Mucosa of gallbladder (tissue), 1 donor: ENCODE data around the gene HLA-F. TPM values are rescaled to one million over a fixed set of nuclear protein-coding genes. Genes with fewer than 3 reads are reported as not detected.
A peak's percentile ranks its signal among the peaks of the same experiment; 100 is the strongest.

Source experiments
- DNase-seq: peaks from one replicate; pipeline ENCODE4 v3.0.0-alpha.2; 2020; ENCODE audit warnings: low spot score
- total RNA-seq: library from RNA; stranded (reverse); gene quantifications from one replicate; pipeline ENCODE4 v1.2.1, GENCODE V29; 2021
- donor health status: DM: no; HTN: no; CAD: no.

The HLA-F gene
- 87.3 TPM for total RNA-seq

DNA sequence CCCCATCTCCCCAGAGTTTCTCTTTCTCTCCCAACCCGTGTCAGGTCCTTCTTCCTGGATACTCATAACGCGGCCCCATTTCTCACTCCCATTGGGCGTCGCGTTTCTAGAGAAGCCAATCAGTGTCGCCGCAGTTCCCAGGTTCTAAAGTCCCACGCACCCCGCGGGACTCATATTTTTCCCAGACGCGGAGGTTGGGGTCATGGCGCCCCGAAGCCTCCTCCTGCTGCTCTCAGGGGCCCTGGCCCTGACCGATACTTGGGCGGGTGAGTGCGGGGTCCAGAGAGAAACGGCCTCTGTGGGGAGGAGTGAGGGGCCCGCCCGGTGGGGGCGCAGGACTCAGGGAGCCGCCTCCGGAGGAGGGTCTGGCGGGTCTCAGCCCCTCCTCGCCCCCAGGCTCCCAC, at the start of gene HLA-F:
HLA-F (plus strand) TSS at position 173 of the 404 bp plus-strand sequence; CDS start at position 203, 30 bp downstream.
- peak; percentile 92 for DNase-seq

GRCh38 chr6:29674008-29674407, 49.2 kb upstream of the HLA-F start:
- no peak for DNase-seq

- no peak for DNase-seq
These were observed 47.7 kb upstream of the HLA-F start for GRCh38 chr6:29675561-29675960.

- DNase-seq, result peak; percentile 12
These were observed 46.1 kb upstream of the HLA-F start for GRCh38 chr6:29676981-29677601.

- no peak for DNase-seq
These were observed 45.1 kb upstream of the HLA-F start for GRCh38 chr6:29678114-29678513.

DNA sequence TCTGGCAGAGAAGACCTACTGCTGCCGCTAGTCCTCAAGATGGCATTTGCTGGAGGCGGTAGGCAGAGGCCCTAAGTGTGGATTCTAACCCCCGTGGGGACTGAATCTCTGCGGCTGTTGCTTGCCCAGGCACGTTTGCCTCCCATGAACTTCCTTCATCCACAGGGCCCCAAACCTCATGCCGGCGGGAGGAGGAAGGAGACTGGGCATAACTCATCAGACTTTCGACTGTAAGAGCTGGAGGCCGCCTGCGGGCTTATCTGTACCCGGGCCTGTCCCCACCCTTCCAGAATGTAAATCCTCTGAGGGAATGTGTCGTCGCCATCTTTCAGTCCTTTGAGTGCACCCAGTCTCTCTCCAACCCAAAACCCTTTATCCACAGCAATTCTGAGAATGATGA, 43.3 kb upstream of the HLA-F start:
- no peak for DNase-seq

DNA sequence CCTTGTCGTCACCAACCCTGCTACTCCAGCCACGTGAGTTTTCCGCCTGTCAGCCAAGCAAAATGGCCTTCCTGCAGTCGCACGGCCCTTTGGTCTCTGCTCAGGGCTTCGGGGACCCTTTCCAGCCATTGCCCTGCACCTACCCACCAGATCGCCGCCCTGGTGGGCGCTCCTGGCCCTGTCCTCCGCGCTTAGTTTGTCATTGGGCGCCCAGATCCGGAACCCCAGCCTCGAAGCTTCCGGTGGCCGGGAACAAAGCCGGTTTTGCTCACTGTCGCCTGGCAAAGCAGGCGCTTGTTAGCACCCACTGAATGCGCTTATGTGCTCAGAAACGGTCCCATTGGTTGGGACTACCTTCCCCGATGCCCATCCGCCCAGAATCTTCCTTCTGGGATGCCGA, 42.8 kb upstream of the HLA-F start:
- no peak for DNase-seq

DNA sequence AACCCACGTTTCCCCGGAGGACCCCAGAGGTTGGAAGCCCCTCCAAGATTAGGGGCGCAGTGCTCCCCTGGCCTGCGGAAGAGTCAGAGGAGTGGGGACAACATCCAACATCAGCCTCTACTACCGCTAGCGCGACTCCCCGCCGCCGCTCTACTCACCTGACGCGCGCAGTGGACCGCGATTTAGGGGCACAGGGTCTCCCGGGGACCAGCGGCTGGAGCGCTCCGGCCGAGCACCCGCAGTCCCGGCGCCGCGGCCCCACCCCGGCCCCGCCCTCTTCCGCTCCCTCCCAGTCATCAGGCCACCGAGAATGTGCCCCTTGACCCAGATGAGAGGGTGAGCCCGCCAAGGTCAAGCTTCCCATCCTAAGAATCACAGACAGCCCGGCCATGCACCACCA, 42.3 kb upstream of the HLA-F start, which contains the start of gene ZFP57:
ZFP57 (minus strand) TSS at position 249 of the 400 bp plus-strand sequence. CDS start 4,149 bp downstream, outside the sequence.
- no peak for DNase-seq

GRCh38 chr6:29681811-29682210, 41.4 kb upstream of the HLA-F start:
- DNase-seq, result no peak

DNA sequence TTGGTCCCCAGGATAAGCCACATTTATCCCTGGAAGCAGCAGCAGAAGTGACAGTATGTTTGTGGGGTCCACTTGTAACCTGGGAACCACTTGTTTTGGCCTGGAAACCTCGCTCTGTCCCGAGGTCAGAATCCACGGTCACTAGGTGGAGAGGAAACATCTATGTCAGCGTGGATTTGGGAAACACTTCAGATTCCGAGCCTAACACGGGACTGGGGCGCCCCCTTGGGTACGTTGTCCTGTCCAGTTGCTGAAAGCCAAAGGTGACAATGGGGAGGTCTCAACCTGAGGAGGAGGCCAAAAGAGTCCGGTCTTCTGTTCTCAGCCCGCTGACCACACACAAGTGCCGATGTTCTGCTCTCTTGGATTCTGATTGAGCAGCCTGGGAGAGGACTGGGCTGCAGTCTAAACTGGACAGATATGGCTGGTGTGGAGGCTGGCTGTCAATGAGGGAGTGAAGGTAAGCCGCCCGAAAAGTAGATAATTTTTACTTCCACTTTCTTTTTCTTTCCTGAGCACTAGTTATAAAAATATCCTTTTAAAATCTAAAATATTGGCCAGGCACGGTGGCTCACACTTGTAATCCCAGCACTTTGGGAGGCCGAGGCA, 37.4 kb upstream of the HLA-F start:
- peak; percentile 13 for DNase-seq

- no peak for DNase-seq
These were observed 28.6 kb upstream of the HLA-F start for GRCh38 chr6:29694637-29695036.

DNA sequence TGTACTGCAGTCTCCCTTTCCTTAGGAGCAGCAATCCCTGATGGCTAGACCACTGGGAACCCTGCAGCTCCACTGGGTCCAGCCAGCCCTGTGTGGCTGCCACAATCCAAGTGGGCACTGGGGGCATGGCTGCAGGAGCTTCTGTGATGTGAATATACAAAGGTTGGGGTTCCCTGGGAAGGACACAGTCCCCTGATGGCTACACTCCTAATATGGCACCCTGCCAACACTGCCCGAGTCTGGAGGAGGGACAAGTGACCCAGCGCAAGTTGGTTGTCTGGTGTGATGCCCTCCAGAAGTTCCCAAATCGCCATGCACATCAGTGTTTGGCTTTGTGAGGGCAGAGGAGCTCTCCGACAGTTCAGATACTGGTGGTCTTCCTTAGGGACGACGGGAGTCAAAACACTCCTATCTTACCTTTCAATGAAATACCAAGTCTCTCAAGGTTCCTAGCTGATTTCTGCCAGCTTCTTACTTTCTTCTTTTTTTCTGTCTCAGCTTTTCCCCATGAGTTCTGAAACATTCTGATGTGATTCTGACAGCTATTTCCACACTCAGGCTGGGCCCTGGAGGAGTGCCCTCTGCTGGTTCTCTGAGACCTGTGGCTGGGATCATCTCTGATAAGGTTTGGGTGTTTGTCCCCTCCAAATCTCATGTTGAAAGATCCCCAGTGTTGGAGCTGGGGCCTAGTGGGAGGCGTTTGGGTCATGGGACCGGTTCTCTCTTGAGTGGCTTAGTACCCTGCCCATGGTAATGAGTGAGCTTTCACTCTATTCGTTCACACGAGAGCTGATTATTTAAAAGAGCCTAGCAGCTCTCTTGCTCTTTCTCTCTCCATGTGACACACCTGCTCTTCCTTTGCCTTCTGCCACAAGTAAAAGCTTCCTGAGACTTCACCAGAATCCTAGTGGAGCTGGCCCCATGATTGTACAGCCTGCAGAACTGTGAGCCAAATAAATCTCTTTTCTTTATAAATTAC, 26.8 kb upstream of the HLA-F start:
- DNase-seq, result no peak

DNA sequence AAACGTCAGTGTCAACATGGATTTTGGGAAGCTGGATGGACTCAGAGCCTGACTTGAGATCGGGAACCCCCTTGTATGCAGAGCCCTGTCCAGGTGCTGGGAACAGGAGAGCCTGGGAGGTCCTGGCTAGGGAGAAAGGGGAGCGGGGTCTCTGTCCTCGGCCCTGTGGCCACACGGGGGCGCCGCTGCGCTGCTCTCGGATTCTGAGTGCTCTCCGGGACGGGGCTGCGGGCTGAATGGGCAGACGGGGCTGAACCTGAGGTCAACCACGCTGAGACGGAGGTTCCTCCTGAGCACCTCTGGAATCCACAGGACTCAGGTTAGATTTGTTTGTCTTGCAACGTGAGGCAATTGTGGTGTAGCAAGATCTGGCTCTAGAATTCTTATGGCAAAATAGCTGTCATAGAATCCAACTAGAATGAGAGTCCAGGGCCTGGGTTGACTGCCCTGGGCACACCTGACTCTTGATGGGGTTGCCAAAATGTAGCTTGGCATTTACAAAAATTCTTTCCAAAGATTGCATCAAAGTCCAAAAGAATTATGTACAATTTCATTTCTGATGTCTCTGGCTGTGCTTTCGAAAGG, 20.6 kb upstream of the HLA-F start:
- DNase-seq, result no peak

DNA sequence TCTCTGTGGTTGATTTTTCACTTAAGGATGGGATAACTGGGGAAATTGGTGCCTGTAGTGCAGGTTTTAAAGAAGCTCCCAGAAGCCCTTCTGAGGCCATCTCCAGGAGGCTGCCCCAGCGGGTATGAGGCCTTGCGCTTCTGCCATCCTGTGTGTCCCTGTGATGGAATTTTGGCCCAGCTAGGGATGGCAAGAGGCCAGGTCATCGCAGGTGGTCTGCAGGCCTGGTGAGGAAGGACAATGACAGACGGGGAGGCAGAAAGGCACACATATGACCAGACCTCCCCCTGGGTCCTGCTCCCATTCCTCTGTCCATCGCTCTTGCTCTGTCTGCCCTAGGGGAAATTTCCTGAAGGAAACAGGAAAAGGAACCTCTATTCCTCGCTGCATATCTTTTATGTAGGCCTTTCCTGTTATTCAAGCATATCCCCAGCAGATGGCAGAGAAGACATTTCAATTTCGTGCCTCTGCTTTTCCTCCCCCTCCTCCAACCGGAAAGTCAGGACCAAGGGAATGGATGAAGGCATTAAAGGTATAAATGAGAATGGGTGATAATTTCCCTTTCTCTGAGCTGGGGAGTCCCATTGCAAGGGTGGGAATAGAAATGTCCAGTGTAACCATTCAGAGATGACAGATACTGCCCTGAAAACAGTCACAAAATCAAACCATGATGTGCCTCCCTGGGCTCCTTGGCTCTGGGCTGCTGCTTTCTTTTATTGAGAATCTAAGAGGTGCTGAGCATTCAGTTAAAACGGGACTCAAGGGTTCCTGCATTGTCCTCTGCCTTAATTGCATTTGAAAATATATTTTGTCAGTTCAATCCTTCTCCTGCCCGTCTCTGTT, 17.6 kb upstream of the HLA-F start:
- peak; percentile 43 for DNase-seq

DNA sequence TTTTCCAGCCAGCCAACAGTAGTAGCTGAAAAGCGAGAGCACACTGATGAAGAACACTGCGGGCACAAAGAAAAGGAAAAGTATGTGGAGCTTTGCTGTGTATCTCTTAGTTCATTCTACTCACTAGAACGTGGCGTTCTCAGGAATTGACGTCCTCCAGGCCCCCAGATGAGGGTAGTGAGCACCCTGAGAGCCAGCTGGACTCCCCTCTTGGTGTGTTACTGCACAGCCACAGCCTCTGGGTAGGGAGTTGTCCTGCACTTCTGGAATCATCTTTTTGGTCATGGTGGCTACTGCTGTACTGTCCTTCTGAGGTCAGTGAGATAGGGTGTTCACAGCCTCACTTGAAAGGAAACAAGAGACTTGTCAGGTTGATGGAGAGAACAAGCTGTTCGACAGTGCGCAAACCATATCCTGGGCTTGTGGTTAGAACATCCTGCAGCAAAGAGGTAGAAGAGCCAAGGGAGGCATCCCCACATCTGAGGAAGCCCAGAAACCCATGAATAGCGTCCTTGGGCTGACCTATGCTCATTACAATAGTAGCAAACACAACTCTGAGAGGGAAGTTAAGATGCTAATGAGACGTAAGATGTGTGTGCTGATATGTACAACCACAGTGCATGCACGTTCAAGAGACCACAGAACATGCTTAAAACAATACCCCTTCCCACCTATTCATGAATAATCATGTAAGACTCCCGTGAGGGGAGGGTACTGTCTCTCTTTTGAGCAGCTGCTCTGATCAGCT, 14.6 kb upstream of the HLA-F start:
- peak; percentile 19 for DNase-seq

GRCh38 chr6:29709188-29709587, 14.0 kb upstream of the HLA-F start:
- no peak for DNase-seq

DNA sequence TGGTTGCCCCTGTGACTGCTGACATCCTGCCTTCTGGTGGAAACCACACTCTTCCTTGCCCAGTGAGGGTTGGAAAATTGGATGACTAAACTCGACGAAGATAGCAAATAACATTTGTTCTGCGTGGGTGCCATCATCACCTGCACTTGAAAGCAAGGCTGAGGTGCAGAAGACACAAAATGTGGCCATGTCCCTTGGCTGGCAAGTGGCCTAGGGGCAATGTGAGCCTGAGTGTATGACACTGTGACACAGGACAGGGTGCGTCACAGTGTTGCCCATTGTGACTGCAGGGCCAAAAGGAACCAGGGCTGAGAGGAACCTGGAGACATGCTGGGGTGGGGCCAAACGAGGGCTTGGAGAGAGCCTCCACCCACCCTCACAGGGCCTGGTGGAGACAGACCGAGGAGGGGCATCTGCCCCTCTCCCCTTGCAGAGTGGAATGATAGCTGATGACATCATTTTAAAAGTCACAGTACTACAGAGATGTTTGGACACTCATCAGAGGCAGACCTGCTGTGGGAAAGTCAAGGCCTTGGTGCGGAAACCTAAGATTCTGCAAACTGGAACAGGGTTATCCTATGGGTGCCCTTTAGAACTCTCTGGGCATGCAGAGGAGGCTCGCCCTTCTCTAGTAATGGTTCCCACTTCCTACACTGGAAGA, 12.8 kb upstream of the HLA-F start:
- no peak for DNase-seq

GRCh38 chr6:29720863-29721262, 2.4 kb upstream of the HLA-F start:
- no peak for DNase-seq

- no peak for DNase-seq
These were observed 693 bp downstream of the HLA-F start for GRCh38 chr6:29723666-29724588.
